Fibroblast of the aortic adventitia (primary cell): Measurements from ENCODE around the gene GRIK4. TPM values are rescaled to one million over a fixed set of nuclear protein-coding genes. Genes with fewer than 3 reads are reported as not detected.

ENCODE experiments used
- DNase-seq: peaks from one replicate; pipeline ENCODE4 v3.0.0-alpha.2; 2010; ENCODE audit warnings: low read depth
- H3K4me3 ChIP-seq: 2 replicates; pipeline ENCODE4 v1.5.1; 2011; ENCODE audit warnings: low read depth, mild to moderate bottlenecking, control low read depth, low read length, moderate library complexity
- total RNA-seq: library from RNA; depleted of rRNA; stranded (reverse); fragments of >200 nt; gene quantifications from 2 replicates; pipeline ENCODE4 v1.2.3, GENCODE V29; 2012; ENCODE audit warnings: low replicate concordance
- TF ChIP-seq, protein P1 (sequence below): IDR thresholded peaks from 2 replicates; pipeline ENCODE4 v1.5.1; 2011; ENCODE audit warnings: mild to moderate bottlenecking, low read length, control low read depth, inconsistent platforms; ENCODE audit not compliant: insufficient read depth

The GRIK4 gene
- total RNA-seq, 1 donor: not detected

DNA sequence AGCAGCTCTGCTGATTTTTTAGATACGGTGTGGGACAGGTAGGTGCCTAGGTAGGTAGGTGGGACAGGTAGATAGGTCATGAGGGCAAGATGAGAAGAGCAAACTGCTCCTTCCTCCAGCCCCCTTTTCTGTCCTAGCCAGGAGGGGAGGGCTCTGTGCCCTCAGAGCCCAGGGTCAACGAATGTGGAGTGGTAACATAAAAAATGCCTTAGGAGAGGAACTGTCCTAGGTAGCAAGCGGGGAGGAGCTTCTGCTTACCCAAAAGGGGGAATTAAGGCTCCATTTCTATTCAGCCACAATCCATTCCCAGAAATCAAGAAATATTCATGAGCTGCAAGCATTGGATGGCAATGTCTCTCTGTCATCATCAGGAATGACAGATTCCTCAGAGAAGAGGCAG, 234.8 kb downstream of the GRIK4 start:
- TF ChIP-seq, protein P1, sequence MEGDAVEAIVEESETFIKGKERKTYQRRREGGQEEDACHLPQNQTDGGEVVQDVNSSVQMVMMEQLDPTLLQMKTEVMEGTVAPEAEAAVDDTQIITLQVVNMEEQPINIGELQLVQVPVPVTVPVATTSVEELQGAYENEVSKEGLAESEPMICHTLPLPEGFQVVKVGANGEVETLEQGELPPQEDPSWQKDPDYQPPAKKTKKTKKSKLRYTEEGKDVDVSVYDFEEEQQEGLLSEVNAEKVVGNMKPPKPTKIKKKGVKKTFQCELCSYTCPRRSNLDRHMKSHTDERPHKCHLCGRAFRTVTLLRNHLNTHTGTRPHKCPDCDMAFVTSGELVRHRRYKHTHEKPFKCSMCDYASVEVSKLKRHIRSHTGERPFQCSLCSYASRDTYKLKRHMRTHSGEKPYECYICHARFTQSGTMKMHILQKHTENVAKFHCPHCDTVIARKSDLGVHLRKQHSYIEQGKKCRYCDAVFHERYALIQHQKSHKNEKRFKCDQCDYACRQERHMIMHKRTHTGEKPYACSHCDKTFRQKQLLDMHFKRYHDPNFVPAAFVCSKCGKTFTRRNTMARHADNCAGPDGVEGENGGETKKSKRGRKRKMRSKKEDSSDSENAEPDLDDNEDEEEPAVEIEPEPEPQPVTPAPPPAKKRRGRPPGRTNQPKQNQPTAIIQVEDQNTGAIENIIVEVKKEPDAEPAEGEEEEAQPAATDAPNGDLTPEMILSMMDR: no peak
- DNase-seq: no peak
- no peak overlapping the region for H3K4me3 ChIP-seq

DNA sequence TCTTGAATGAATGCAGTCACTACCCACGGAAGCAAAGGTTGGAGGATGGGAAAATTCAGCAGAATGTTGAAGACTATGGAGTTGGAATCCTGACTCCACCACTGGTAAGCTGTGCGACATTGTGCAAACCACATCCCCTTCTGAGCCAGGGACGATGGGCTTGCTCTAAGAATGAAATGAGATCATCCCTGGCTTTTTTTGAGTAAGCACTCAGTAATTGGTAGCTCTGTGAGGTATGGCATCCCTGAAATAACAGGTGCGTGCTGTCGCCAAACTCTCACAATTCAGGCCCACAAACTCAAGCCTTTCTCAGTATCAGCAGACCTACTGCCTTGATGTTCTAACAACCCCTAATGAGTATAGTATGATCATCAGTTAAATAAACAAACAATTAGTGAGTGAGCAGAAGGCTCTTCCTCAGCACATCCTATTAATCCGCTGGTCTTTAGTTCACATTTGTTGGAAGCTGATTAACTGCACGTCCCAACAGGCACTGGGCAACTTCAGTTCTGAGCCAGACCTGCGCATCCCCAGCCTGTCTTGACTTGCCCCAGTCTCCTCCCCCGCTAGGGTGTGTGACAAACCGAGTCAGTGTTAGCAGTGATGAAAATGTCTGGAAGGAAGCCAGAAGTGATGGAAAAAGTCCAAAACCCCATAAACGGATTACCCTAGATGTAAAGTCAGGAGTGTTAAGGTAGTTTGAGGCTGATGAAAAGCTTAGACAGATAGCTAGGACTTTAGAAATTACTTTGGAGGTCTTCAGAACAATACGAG, 235.5 kb downstream of the GRIK4 start:
- no peak overlapping the region for H3K4me3 ChIP-seq
- TF ChIP-seq, protein P1: no peak
- no peak for DNase-seq

DNA sequence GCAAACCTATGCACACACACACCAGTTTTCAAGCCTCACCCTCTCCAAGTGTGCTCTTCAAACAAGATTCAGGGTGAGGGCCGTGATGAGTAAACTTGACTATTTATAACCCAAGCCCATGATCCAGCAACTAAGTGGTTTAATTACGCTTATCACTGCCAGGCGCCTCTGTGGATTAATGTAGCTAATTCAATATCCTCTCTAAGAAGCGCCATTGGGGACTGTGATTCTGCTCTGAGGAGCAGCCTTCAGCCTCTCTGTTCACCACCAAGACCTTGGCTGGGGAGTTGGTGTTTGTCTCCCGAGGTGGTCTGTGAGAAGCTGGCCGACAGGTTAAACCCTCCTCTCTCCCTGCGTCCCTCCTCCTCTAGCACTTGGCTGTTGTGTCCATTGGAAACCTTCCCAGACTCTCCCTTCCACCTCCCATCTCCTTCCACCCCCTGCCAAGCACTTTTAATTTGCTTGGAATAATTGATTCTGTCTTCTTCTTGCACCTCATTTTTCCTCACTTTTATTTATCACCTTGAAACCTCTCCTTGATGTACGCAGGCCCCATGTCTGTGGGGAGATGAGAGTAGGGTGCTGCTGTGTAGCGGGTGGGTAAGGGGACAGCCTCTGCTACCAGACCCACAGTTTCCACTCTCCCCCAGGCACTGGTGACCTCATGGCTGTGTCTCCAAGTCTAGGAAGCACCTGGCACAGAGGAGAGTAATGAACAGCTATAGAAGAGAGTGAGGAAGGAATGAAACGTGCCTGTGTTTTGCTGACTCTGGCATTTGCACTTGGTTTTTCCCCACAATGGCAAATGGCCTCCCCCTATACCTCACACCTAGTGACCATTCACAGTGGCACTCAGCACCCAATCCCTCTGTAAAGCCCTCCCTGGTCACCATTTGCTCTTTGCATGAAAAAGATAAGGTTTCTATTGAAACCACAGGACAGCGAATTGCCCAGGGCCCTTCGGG, 236.6 kb downstream of the GRIK4 start:
- H3K4me3 ChIP-seq: no peak overlapping the region
- TF ChIP-seq, protein P1: no peak
- DNase-seq: no peak

DNA sequence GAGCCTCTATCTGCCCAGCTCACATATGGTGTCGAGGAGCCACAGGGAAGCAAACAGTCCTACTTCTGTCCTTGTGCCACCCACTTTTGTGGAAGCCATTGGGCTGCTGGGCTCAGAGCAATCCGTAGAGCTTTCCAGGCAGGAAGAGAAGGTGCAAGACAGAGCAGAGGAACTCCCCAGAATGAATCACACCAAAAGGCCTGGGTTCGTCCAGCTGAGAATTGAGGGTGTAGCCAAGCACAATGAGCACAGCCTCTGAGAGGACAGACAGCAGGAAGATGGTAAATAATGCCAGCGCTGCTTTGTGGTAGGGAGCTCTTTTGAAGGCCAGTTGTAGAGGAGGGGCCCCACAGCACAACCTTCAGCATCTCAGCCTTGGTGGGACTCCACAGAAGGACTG, 237.8 kb downstream of the GRIK4 start:
- DNase-seq: no peak
- TF ChIP-seq, protein P1: no peak
- no peak overlapping the region for H3K4me3 ChIP-seq

DNA sequence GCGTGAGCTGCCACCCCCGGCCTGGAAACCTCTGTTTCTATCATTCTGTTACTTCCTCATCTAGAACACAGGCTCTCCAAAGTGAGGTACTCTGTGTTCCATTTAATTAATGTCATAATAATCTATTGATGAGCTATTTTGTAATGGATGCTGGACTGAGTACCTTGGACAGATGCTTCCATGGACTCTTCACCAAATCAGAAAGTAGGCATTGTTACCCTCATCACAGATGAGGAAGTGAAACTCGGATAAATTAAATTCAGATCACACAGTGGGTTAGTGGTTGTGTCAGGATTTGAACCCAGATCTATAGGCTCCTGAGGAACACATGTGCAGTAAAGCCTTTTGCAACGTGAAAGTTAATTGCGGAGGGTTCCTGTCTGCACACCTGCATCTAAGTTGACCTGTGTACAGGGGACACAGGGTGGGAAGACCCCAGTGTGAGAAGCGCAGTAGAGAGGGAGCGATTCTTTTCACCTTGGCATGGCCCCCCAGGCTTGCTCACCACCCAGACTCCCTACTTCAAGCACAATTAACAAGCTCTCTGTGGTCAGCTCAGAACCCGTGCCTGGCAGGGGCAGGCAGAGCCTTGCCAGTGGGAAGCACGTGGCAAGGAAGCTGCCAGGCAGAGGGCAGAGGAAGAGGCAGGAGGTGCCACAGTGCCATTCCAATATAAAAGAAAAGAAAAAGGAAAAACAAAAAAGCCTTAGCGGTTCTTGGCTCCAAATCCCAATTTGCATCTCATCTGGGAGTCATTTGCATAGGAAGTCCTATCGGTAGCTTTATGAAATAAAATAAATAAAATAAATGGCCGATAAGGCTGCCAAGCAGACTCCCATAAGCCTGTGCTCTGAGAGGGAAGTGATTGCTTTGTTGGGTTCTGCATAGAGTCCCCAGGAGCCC, 239.3 kb downstream of the GRIK4 start:
- TF ChIP-seq, protein P1: no peak
- no peak overlapping the region for H3K4me3 ChIP-seq
- no peak for DNase-seq

DNA sequence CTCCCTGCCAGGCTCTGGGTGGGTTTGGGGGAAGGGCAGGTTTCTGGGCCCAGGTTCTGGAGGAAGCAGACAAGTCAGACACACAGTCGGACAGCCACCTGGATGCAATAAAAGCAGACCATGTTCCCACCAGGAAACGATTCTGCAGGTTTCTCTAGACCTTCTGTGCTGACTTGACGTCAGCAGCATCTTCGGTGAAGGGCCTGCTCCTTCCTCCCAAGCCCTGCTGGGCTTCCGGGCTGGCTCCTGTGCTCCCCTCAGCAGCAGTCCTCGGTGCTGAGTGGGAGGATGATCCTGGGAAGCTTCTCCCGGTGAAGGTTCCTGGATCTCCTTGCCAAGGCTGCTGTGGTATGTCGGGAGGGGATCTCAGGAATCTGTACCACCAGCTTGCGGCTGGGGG, 240.0 kb downstream of the GRIK4 start:
- no peak for DNase-seq
- TF ChIP-seq, protein P1: no peak
- H3K4me3 ChIP-seq: no peak overlapping the region
